SH-SY5Y (cell line): Measurements from ENCODE around the gene DNAJA3.

Source experiments
- GATA2 ChIP-seq: IDR thresholded peaks from 2 replicates; pipeline ENCODE4 v1.6.1; 2011; ENCODE audit warnings: mild to moderate bottlenecking, low read depth, low read length
- GATA3 ChIP-seq: IDR thresholded peaks from 2 replicates; pipeline ENCODE4 v1.6.1; 2011; ENCODE audit warnings: low read depth, mild to moderate bottlenecking, low read length, moderate library complexity

The DNAJA3 gene

GRCh38 chr16:4425378-4426020 lies at the start of gene DNAJA3:
TSS of gene DNAJA3 (plus strand) at chr16:4425868. CDS start at chr16:4425882, 14 bp downstream.
- TF ChIP-seq GATA3 = no peak

GRCh38 chr16:4376126-4376892 lies 49.4 kb upstream of the DNAJA3 start:
- TF ChIP-seq GATA2 (no peak), GATA3 (no peak)

GRCh38 chr16:4376893-4377572 lies 48.6 kb upstream of the DNAJA3 start:
- TF ChIP-seq GATA3 (no peak), GATA2 (no peak)

- no peak for TF ChIP-seq GATA2
- no peak for TF ChIP-seq GATA3
Observed at GRCh38 chr16:4377573-4378154, 48.0 kb upstream of the DNAJA3 start.

- no peak for TF ChIP-seq GATA3
- TF ChIP-seq GATA2 = no peak
Observed at GRCh38 chr16:4378161-4378666, 47.5 kb upstream of the DNAJA3 start.

- TF ChIP-seq GATA3 (no peak), GATA2 (no peak)
Observed at GRCh38 chr16:4378999-4379690, 46.5 kb upstream of the DNAJA3 start.

- no peak for TF ChIP-seq GATA3
- no peak for TF ChIP-seq GATA2
Observed at GRCh38 chr16:4380119-4381063, 45.3 kb upstream of the DNAJA3 start.

- TF ChIP-seq GATA3 (no peak), GATA2 (no peak)
Observed at GRCh38 chr16:4381072-4381934, 44.4 kb upstream of the DNAJA3 start.

- TF ChIP-seq GATA2 (no peak), GATA3 (no peak)
Observed at GRCh38 chr16:4381935-4382794, 43.5 kb upstream of the DNAJA3 start.

GRCh38 chr16:4382795-4383357 lies 42.8 kb upstream of the DNAJA3 start:
- TF ChIP-seq GATA2 (no peak), GATA3 (no peak)
